HepG2 (cell line): ENCODE data around the gene FGF10. TPM values are rescaled to one million over a fixed set of nuclear protein-coding genes. Genes with fewer than 3 reads are reported as not detected.
A peak's percentile ranks its signal among the peaks of the same experiment; 100 is the strongest.

ENCODE experiments used
- ATAC-seq: fragments of 200-7000 bp; cut with Tn5 transposase; 3 replicates; pipeline ENCODE4 v1.9.1; 2020; ENCODE audit warnings: mild to moderate bottlenecking, moderate library complexity
- BruUV-seq: library from RNA; stranded (reverse); fragments of 400-500 nt; replicated peaks from 2 replicates; lab custom pipeline; 2021; lab: Mats Ljungman, UMichigan
- CTCF ChIA-PET: fragments of 300-600 bp; formaldehyde crosslinking; extraction: SDS; loops from one replicate; lab custom pipeline; 2021; ENCODE audit warnings: low total read pairs, inconsistent platforms, low intra/inter-chr PET ratio; lab: Yijun Ruan, JAX
- POLR2A ChIA-PET: fragments of 350-600 bp; sonication (Branson Sonifier 250); formaldehyde crosslinking; loops from one replicate; lab custom pipeline; 2020; ENCODE audit warnings: antibody characterized with exemption, inconsistent platforms; lab: Yijun Ruan, JAX
- DNase-seq: peaks from one replicate; pipeline ENCODE4 v3.0.0-alpha.2; 2015; ENCODE audit warnings: low spot score
- FAIRE-seq: peaks from 3 replicates; lab custom pipeline; 2011; peaks lifted over from hg19 to GRCh38; lab: Jason Lieb, UNC
- H2AFZ ChIP-seq: one replicate; pipeline ENCODE4 v1.6.1; 2011; ENCODE audit warnings: low read length, inconsistent platforms
- H3K27ac ChIP-seq: fragments of 300-600 bp; 3 replicates; pipeline ENCODE4 v1.8.0; 2011; ENCODE audit warnings: mixed run types, mild to moderate bottlenecking, mixed read lengths, low read length, inconsistent platforms; ENCODE audit not compliant: insufficient read depth; ENCODE audit errors: extremely low read length
- H3K27me3 ChIP-seq, 2 experiments: fragments of 200-600 bp in 1 of 2; 2 replicates in 1 of 2; 3 replicates in 1 of 2; pipeline versions ENCODE4 v1.6.0 to v1.8.0; 2011; ENCODE audit warnings: low read length in 2 of 2, mild to moderate bottlenecking in 2 of 2, moderate library complexity in 2 of 2, inconsistent platforms in 1 of 2; ENCODE audit not compliant: insufficient read depth in 2 of 2, control insufficient read depth in 1 of 2
- H3K36me3 ChIP-seq, 2 experiments: fragments of 200-600 bp in 1 of 2; replicated peaks in 1 of 2; 2 replicates in 1 of 2; 3 replicates in 1 of 2; pipeline versions ENCODE4 v1.5.1 to v1.8.0; 2011; ENCODE audit warnings: low read length in 2 of 2, inconsistent platforms in 1 of 2; ENCODE audit not compliant: insufficient read depth in 2 of 2, control insufficient read depth in 1 of 2
- H3K4me1 ChIP-seq: 2 replicates; pipeline ENCODE4 v1.5.1; 2012; ENCODE audit warnings: low read length, inconsistent platforms; ENCODE audit not compliant: insufficient read depth
- H3K4me2 ChIP-seq: 2 replicates; pipeline ENCODE4 v1.6.0; 2011; ENCODE audit warnings: low read depth, low read length, inconsistent platforms
- H3K4me3 ChIP-seq, 3 experiments: fragments of 200-600 bp in 1 of 3; sonication (generic), shearing (Covaris generic) in 1 of 3; replicated peaks in 1 of 3; 2 replicates each; pipeline ENCODE4 v1.5.1; 2011 to 2016; ENCODE audit warnings: low read length in 3 of 3, inconsistent platforms in 2 of 3, low read depth in 2 of 3, mild to moderate bottlenecking in 2 of 3, control low read depth in 1 of 3, mixed read lengths in 1 of 3; ENCODE audit not compliant: insufficient read depth in 1 of 3
- H3K79me2 ChIP-seq: one replicate; pipeline ENCODE4 v1.6.1; 2011; ENCODE audit warnings: low read length, inconsistent platforms; ENCODE audit not compliant: insufficient read depth
- H3K9ac ChIP-seq: 2 replicates; pipeline ENCODE4 v1.6.0; 2011; ENCODE audit warnings: mild to moderate bottlenecking, low read depth, low read length, inconsistent platforms; ENCODE audit not compliant: insufficient read depth
- H3K9me3 ChIP-seq: 2 replicates; pipeline ENCODE4 v1.5.1; 2012; ENCODE audit warnings: mild to moderate bottlenecking, low read length
- H4K20me1 ChIP-seq: 2 replicates; pipeline ENCODE4 v1.6.0; 2011; ENCODE audit warnings: inconsistent platforms, mild to moderate bottlenecking, low read length, moderate library complexity; ENCODE audit not compliant: insufficient read depth
- CAMTA2 ChIP-seq: sonication (generic); formaldehyde crosslinking; IDR thresholded peaks from 2 replicates; pipeline ENCODE4 v1.4.0; 2020; ENCODE audit warnings: mild to moderate bottlenecking, missing genetic modification reagents, borderline replicate concordance
- DPF2 ChIP-seq: sonication (generic); formaldehyde crosslinking; IDR thresholded peaks from 2 replicates; pipeline ENCODE4 v1.4.0; 2020; ENCODE audit warnings: mild to moderate bottlenecking, low read depth, missing genetic modification reagents, borderline replicate concordance
- GABPB1 ChIP-seq: IDR thresholded peaks from 2 replicates; pipeline ENCODE4 v1.6.1; 2016; ENCODE audit warnings: mild to moderate bottlenecking, missing genetic modification reagents, moderate library complexity, missing compliant biosample characterization
- MAFF ChIP-seq: IDR thresholded peaks from 2 replicates; pipeline ENCODE4 v1.6.1; 2011; ENCODE audit warnings: low read depth, low read length, improper control_type of control experiment
- MAFK ChIP-seq, 2 experiments: IDR thresholded peaks in 1 of 2; conservative IDR thresholded peaks in 1 of 2; 2 replicates each; pipeline ENCODE4 v1.6.1; 2011; ENCODE audit warnings: improper control_type of control experiment in 2 of 2, low read length in 2 of 2
- PCBP1 ChIP-seq: fragments of 200-400 bp; formaldehyde crosslinking; IDR thresholded peaks from 2 replicates; pipeline ENCODE4 v1.6.1; 2017; ENCODE audit warnings: mild to moderate bottlenecking, low read depth, low read length, borderline replicate concordance
- POLR2AphosphoS5 ChIP-seq: IDR thresholded peaks from 2 replicates; pipeline ENCODE4 v1.6.1; 2012; ENCODE audit warnings: low read depth, low read length
- ZNF431 ChIP-seq: sonication (generic); formaldehyde crosslinking; IDR thresholded peaks from 2 replicates; pipeline ENCODE4 v1.9.0; 2022; ENCODE audit warnings: missing genetic modification reagents, low read depth, mild to moderate bottlenecking, borderline replicate concordance
- ZNF672 ChIP-seq: sonication (generic); formaldehyde crosslinking; IDR thresholded peaks from 2 replicates; pipeline ENCODE4 v1.8.1; 2022; ENCODE audit warnings: missing genetic modification reagents
- ZNF772 ChIP-seq: sonication (generic); formaldehyde crosslinking; IDR thresholded peaks from 2 replicates; pipeline ENCODE4 v1.5.0; 2020; ENCODE audit warnings: mild to moderate bottlenecking, missing genetic modification reagents
- ZNF788 ChIP-seq: sonication (generic); formaldehyde crosslinking; IDR thresholded peaks from 2 replicates; pipeline ENCODE4 v1.5.0; 2020; ENCODE audit warnings: mild to moderate bottlenecking, missing genetic modification reagents, borderline replicate concordance
- ZNF883 ChIP-seq: sonication (generic); formaldehyde crosslinking; IDR thresholded peaks from 2 replicates; pipeline ENCODE4 v1.5.1; 2020; ENCODE audit warnings: mild to moderate bottlenecking, missing genetic modification reagents; ENCODE audit errors: not compliant biosample characterization
- WGBS: methylation state at CpG from one replicate; pipeline ENCODE4 v1.1.6; 2017; ENCODE audit warnings: low lambda C conversion rate; 5-methylcytosine and 5-hydroxymethylcytosine counted together
- in situ Hi-C: cut with HindIII; loops from 2 replicates; pipeline ENCODE4 v1.10.0; 2017; ENCODE audit warnings: low pct_unique_long_range_greater_than_20kb; ENCODE audit not compliant: extremely low pct_ligation_motif_present
- intact Hi-C: fragments of 100-400 bp; cut with micrococcal nuclease; formaldehyde crosslinking; loops from one replicate; pipeline ENCODE4 v1.10.0; 2022; ENCODE audit not compliant: unreplicated experiment
- polyA plus RNA-seq, 8 experiments: library from polyadenylated mRNA; depleted of rRNA in 3 of 8; stranded (reverse) in 7 of 8; unstranded in 1 of 8; fragments of >200 nt; fragmentation: Illumina TruSeq in 4 of 8; extraction: Trizol in 4 of 8; gene quantifications; 2 replicates each; pipeline versions ENCODE4 v1.2.1 to v1.2.3, GENCODE V29; 2011 to 2016; ENCODE audit warnings: low read depth in 4 of 8, missing spikeins in 1 of 8, mixed read lengths in 1 of 8; ENCODE audit not compliant: insufficient read depth in 1 of 8
- total RNA-seq, 5 experiments: library from RNA; depleted of rRNA; stranded (reverse); fragments of >200 nt; fragmentation: Illumina TruSeq; extraction: Trizol; gene quantifications; 2 replicates each; pipeline ENCODE4 v1.2.3, GENCODE V29; 2016; ENCODE audit warnings: low read depth in 1 of 5
- TF ChIP-seq, protein P1 (sequence below): sonication (generic); formaldehyde crosslinking; conservative IDR thresholded peaks from 2 replicates; pipeline ENCODE4 v1.8.0; 2022; ENCODE audit warnings: mild to moderate bottlenecking, moderate library complexity, missing genetic modification reagents
- TF ChIP-seq, protein P2 (sequence below): sonication (generic); formaldehyde crosslinking; IDR thresholded peaks from 2 replicates; pipeline ENCODE4 v1.5.0; 2020; ENCODE audit warnings: missing genetic modification reagents
- TF ChIP-seq, protein P3 (sequence below): sonication (generic); formaldehyde crosslinking; IDR thresholded peaks from 2 replicates; pipeline ENCODE4 v1.8.0; 2022; ENCODE audit warnings: mild to moderate bottlenecking, missing genetic modification reagents

FGF10 gene
- total and polyA plus RNA-seq, 2 of the 13 experiments (the other 11 are each of a cell fraction or from before 2014, with no cell fraction given) = not detected

DNA sequence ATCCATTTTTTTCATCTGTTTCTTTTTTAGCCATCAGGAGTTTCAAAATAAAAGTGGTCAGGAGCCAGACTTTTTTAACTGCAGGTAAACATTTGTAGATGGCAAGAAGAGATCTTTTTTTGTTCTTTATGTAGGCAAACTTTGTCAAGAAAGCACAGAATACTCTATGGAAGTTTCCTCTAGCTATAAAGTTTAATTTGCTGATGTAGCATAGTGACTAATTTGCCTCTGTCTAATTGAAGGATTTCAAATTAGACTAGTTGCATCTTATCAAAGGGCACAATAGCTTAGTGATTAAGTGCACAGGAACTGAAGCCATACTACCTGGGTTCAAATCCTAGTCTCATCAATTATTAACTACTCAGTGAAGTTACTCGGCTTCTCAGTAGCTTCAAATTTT is 22.0 kb downstream of the FGF10 start:
- in situ Hi-C loops (no loop called here), intact Hi-C loops (no loop called here)
- Histone ChIP-seq H3K79me2 (no peaks in the 10 kb centered on the region), H3K4me3 (no peak overlapping the region), H3K4me1 (no peaks in the 10 kb centered on the region), H3K36me3 (no peaks in the 10 kb centered on the region), H3K27me3 (no peaks in the 10 kb centered on the region), H3K27ac (no peak overlapping the region), H2AFZ (no peak overlapping the region), H3K9ac (no peak overlapping the region), H3K4me2 (no peak overlapping the region), H3K9me3 (no peaks in the 10 kb centered on the region), H4K20me1 (no peaks in the 10 kb centered on the region)
- ChIA-PET POLR2A (no interaction called here), CTCF (no interaction called here)
- TF ChIP-seq PCBP1 (no peak), ZNF672 (no peak), MAFK (conservative IDR thresholded peaks at IDR 0.05 in 1 of 2, IDR thresholded peaks at IDR 0.05 in 1 of 2; ENCODE audit: low read length in 2 of 2) (peak; percentile 12 to 69; a peak in 2 of 4 replicates), MAFF (peak; percentile 19; the same call in 1 of the 2 replicates)
- TF ChIP-seq, protein P1, sequence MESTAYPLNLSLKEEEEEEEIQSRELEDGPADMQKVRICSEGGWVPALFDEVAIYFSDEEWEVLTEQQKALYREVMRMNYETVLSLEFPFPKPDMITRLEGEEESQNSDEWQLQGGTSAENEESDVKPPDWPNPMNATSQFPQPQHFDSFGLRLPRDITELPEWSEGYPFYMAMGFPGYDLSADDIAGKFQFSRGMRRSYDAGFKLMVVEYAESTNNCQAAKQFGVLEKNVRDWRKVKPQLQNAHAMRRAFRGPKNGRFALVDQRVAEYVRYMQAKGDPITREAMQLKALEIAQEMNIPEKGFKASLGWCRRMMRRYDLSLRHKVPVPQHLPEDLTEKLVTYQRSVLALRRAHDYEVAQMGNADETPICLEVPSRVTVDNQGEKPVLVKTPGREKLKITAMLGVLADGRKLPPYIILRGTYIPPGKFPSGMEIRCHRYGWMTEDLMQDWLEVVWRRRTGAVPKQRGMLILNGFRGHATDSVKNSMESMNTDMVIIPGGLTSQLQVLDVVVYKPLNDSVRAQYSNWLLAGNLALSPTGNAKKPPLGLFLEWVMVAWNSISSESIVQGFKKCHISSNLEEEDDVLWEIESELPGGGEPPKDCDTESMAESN (CRISPR knock-in tag) = no peak
- WGBS = 0% methylated on average over 1 of the region's 1 CpG
- no peak for ATAC-seq
- BruUV-seq = no TSS peak
- no peak for FAIRE-seq
- DNase-seq = no peak

DNA sequence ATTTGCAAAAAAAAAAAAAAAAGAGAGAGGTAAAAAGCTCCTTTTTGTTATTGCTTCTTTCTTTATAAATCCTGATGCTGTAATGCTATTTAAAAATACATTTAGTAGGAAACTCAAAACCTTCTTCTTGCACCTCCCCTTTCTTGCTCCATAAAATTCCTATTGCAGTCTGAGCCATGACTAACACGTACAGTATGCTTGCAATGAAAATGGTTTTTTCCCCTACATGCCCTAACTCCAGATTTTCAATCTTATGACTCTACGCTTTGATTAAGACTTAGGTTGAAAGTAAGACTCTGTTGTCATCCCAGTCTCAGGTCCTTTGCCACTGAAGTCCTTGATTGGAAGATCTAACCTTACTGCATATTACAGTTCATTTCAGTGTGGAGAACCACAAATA is 23.9 kb downstream of the FGF10 start:
- no TSS peak for BruUV-seq
- no peaks in the 10 kb centered on the region for H3K9me3 ChIP-seq
- TF ChIP-seq CAMTA2 (no peak), GABPB1 (CRISPR knock-in tag) (no peak), POLR2AphosphoS5 (no peak), ZNF788 (CRISPR knock-in tag) (no peak), ZNF883 (no peak), ZNF772 (CRISPR knock-in tag) (no peak), DPF2 (CRISPR knock-in tag) (no peak), ZNF431 (CRISPR knock-in tag) (no peak)
- TF ChIP-seq, protein P2, sequence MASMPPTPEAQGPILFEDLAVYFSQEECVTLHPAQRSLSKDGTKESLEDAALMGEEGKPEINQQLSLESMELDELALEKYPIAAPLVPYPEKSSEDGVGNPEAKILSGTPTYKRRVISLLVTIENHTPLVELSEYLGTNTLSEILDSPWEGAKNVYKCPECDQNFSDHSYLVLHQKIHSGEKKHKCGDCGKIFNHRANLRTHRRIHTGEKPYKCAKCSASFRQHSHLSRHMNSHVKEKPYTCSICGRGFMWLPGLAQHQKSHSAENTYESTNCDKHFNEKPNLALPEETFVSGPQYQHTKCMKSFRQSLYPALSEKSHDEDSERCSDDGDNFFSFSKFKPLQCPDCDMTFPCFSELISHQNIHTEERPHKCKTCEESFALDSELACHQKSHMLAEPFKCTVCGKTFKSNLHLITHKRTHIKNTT (CRISPR knock-in tag) = no peak
- TF ChIP-seq, protein P3, sequence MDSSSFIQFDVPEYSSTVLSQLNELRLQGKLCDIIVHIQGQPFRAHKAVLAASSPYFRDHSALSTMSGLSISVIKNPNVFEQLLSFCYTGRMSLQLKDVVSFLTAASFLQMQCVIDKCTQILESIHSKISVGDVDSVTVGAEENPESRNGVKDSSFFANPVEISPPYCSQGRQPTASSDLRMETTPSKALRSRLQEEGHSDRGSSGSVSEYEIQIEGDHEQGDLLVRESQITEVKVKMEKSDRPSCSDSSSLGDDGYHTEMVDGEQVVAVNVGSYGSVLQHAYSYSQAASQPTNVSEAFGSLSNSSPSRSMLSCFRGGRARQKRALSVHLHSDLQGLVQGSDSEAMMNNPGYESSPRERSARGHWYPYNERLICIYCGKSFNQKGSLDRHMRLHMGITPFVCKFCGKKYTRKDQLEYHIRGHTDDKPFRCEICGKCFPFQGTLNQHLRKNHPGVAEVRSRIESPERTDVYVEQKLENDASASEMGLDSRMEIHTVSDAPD (CRISPR knock-in tag) = no peak
- FAIRE-seq = no peak
- H3K9ac ChIP-seq = no peak overlapping the region
- no peak overlapping the region for H3K4me3 ChIP-seq
- no peaks in the 10 kb centered on the region for H3K27me3 ChIP-seq
- H2AFZ ChIP-seq = no peak overlapping the region
- DNase-seq = no peak
- CTCF ChIA-PET = no interaction called here
- no peaks in the 10 kb centered on the region for H3K4me1 ChIP-seq
- H3K79me2 ChIP-seq = no peaks in the 10 kb centered on the region
- in situ Hi-C loops (no loop called here), intact Hi-C loops (no loop called here)
- ATAC-seq = no peak
- no peaks in the 10 kb centered on the region for H4K20me1 ChIP-seq
- POLR2A ChIA-PET = no interaction called here
- H3K36me3 ChIP-seq = no peaks in the 10 kb centered on the region
- H3K4me2 ChIP-seq = no peak overlapping the region
- H3K27ac ChIP-seq = no peak overlapping the region
- 32% methylated on average over 2 of the region's 2 CpGs for WGBS
